Mesodermal cell (in vitro differentiated cells): ENCODE data around the gene SLC51A.

ENCODE experiments used
- H3K27ac ChIP-seq: 2 replicates; pipeline ENCODE4 v1.7.0; 2013; ENCODE audit warnings: mild to moderate bottlenecking, low read depth, low read length, moderate library complexity; ENCODE audit not compliant: severe bottlenecking
- H3K36me3 ChIP-seq: 2 replicates; pipeline ENCODE4 v1.7.1; 2013; ENCODE audit warnings: mild to moderate bottlenecking, low read length, moderate library complexity; ENCODE audit not compliant: control insufficient read depth, insufficient read depth
- H3K4me1 ChIP-seq: one replicate; pipeline ENCODE4 v1.7.1; 2013; ENCODE audit warnings: mild to moderate bottlenecking, low read length; ENCODE audit not compliant: insufficient read depth, control insufficient read depth, poor library complexity, severe bottlenecking
- H3K4me3 ChIP-seq: 2 replicates; pipeline ENCODE4 v1.7.0; 2013; ENCODE audit warnings: low read length, control low read depth, mild to moderate bottlenecking; ENCODE audit not compliant: insufficient read depth, poor library complexity, severe bottlenecking; ENCODE audit errors: extremely low read depth
- H3K9me3 ChIP-seq: 2 replicates; pipeline ENCODE4 v1.7.1; 2013; ENCODE audit warnings: mild to moderate bottlenecking, low read length, moderate library complexity; ENCODE audit not compliant: control insufficient read depth
- WGBS, 2 experiments: methylation state at CpG; one replicate each; pipeline ENCODE4 v1.1.5; 2013; ENCODE audit warnings: missing lambda C conversion rate in 2 of 2; ENCODE audit not compliant: insufficient coverage in 2 of 2; 5-methylcytosine and 5-hydroxymethylcytosine counted together

Gene SLC51A

GRCh38 chr3:196217307-196218154 is 1.2 kb downstream of the SLC51A start:
- no peak overlapping the region for H3K4me3 ChIP-seq
- no peaks in the 10 kb centered on the region for H3K9me3 ChIP-seq
- H3K36me3 ChIP-seq = no peaks in the 10 kb centered on the region
- 88 to 98% methylated on average over 7 to 9 of the region's 12 CpGs for WGBS, 2 experiments
- peaks cover 8% of the 10 kb centered on the region for H3K4me1 ChIP-seq
- H3K27ac ChIP-seq = no peak overlapping the region

GRCh38 chr3:196218155-196218712 is 1.9 kb downstream of the SLC51A start:
- H3K4me1 ChIP-seq = peaks cover 8% of the 10 kb centered on the region
- no peaks in the 10 kb centered on the region for H3K36me3 ChIP-seq
- H3K4me3 ChIP-seq = no peak overlapping the region
- no peaks in the 10 kb centered on the region for H3K9me3 ChIP-seq
- H3K27ac ChIP-seq = no peak overlapping the region
- WGBS, 2 experiments = 94% methylated on average over 10 to 12 of the region's 13 CpGs

- Histone ChIP-seq H3K9me3 (no peaks in the 10 kb centered on the region), H3K4me1 (peaks cover 8% of the 10 kb centered on the region), H3K36me3 (no peaks in the 10 kb centered on the region), H3K4me3 (no peak overlapping the region), H3K27ac (no peak overlapping the region)
- 77 to 83% methylated on average over 17 to 19 of the region's 19 CpGs for WGBS, 2 experiments
These were observed 3.0 kb downstream of the SLC51A start for GRCh38 chr3:196219194-196219969.

- no peaks in the 10 kb centered on the region for H3K9me3 ChIP-seq
- 93 to 94% methylated on average over 16 to 19 of the region's 19 CpGs for WGBS, 2 experiments
- H3K4me3 ChIP-seq = no peak overlapping the region
- no peaks in the 10 kb centered on the region for H3K36me3 ChIP-seq
- H3K27ac ChIP-seq = peak overlapping the region; percentile 16
- H3K4me1 ChIP-seq = peaks cover 7% of the 10 kb centered on the region
These were observed 3.6 kb downstream of the SLC51A start for GRCh38 chr3:196219970-196220311.

GRCh38 chr3:196220587-196220986 is 4.3 kb downstream of the SLC51A start:
- H3K27ac ChIP-seq = no peak overlapping the region
- WGBS, 2 experiments = 89 to 92% methylated on average over 7 of the region's 10 CpGs
- H3K4me3 ChIP-seq = no peak overlapping the region
- no peaks in the 10 kb centered on the region for H3K36me3 ChIP-seq
- H3K9me3 ChIP-seq = no peaks in the 10 kb centered on the region
- H3K4me1 ChIP-seq = peaks cover 3% of the 10 kb centered on the region

GRCh38 chr3:196220991-196221390 is 4.7 kb downstream of the SLC51A start:
- H3K36me3 ChIP-seq = no peaks in the 10 kb centered on the region
- 92 to 98% methylated on average over 5 of the region's 7 CpGs for WGBS, 2 experiments
- no peak overlapping the region for H3K4me3 ChIP-seq
- H3K27ac ChIP-seq = no peak overlapping the region
- peaks cover 3% of the 10 kb centered on the region for H3K4me1 ChIP-seq
- no peaks in the 10 kb centered on the region for H3K9me3 ChIP-seq

GRCh38 chr3:196222876-196223595 is 6.7 kb downstream of the SLC51A start:
- no peaks in the 10 kb centered on the region for H3K9me3 ChIP-seq
- 83 to 85% methylated on average over 14 of the region's 19 CpGs for WGBS, 2 experiments
- H3K36me3 ChIP-seq = no peaks in the 10 kb centered on the region
- H3K27ac ChIP-seq = no peak overlapping the region
- H3K4me1 ChIP-seq = peaks cover 3% of the 10 kb centered on the region
- no peak overlapping the region for H3K4me3 ChIP-seq

GRCh38 chr3:196225086-196225485 is 8.8 kb downstream of the SLC51A start:
- Histone ChIP-seq H3K9me3 (no peaks in the 10 kb centered on the region), H3K27ac (no peak overlapping the region), H3K4me3 (no peak overlapping the region), H3K4me1 (no peaks in the 10 kb centered on the region), H3K36me3 (no peaks in the 10 kb centered on the region)
- 84 to 98% methylated on average over 5 to 7 of the region's 10 CpGs for WGBS, 2 experiments

- no peak overlapping the region for H3K4me3 ChIP-seq
- 93 to 94% methylated on average over 13 to 15 of the region's 15 CpGs for WGBS, 2 experiments
These were observed 9.5 kb downstream of the SLC51A start for GRCh38 chr3:196225763-196226364.

GRCh38 chr3:196227121-196227561 is 10.8 kb downstream of the SLC51A start:
- Histone ChIP-seq H3K4me1 (no peaks in the 10 kb centered on the region), H3K27ac (peak overlapping the region; percentile 29), H3K4me3 (no peak overlapping the region), H3K36me3 (no peaks in the 10 kb centered on the region), H3K9me3 (no peaks in the 10 kb centered on the region)
- 81 to 91% methylated on average over 10 to 14 of the region's 14 CpGs for WGBS, 2 experiments

More at GRCh38 chr3:196225763-196226364, 9.5 kb downstream of the SLC51A start:
- Histone ChIP-seq H3K4me1 (no peaks in the 10 kb centered on the region), H3K36me3 (no peaks in the 10 kb centered on the region), H3K9me3 (no peaks in the 10 kb centered on the region), H3K27ac (no peak overlapping the region)
